Neural cell (in vitro differentiated cells): ENCODE data around the gene TMEM253. TPM values are rescaled to one million over a fixed set of nuclear protein-coding genes. Genes with fewer than 3 reads are reported as not detected.

Experiments used
- H2AFZ ChIP-seq: fragments of 200-600, 300-800 bp; sonication (generic), shearing (Covaris generic); 2 replicates; pipeline ENCODE4 v1.6.0; 2014; ENCODE audit warnings: low read depth, mild to moderate bottlenecking, antibody characterized with exemption, low read length, moderate library complexity
- H3F3A ChIP-seq: fragments of 200-600 bp; shearing (Covaris generic); 2 replicates; pipeline ENCODE4 v1.6.1; 2016; ENCODE audit warnings: mild to moderate bottlenecking, moderate library complexity, mixed read lengths, antibody characterized with exemption, low read length; ENCODE audit not compliant: insufficient read depth, poor library complexity, severe bottlenecking
- H3K27ac ChIP-seq: fragments of 200-600, 300-800 bp; sonication (generic), shearing (Covaris generic); 2 replicates; pipeline ENCODE4 v1.5.1; 2014; ENCODE audit warnings: mild to moderate bottlenecking, low read length, moderate library complexity
- H3K27me3 ChIP-seq: fragments of 300-800, 200-600 bp; sonication (generic), shearing (Covaris generic); 2 replicates; pipeline ENCODE4 v1.6.0; 2014; ENCODE audit warnings: mild to moderate bottlenecking, low read depth, low read length, moderate library complexity; ENCODE audit not compliant: insufficient read depth
- H3K36me3 ChIP-seq: fragments of 300-800, 200-600 bp; sonication (generic), shearing (Covaris generic); 2 replicates; pipeline ENCODE4 v1.5.1; 2014; ENCODE audit warnings: mild to moderate bottlenecking, antibody characterized with exemption, low read length, moderate library complexity; ENCODE audit not compliant: insufficient read depth
- H3K4me2 ChIP-seq: fragments of 300-800, 200-600 bp; sonication (generic), shearing (Covaris generic); 2 replicates; pipeline ENCODE4 v1.6.0; 2014; ENCODE audit warnings: mild to moderate bottlenecking, low read length
- H3K4me3 ChIP-seq: fragments of 300-800, 200-600 bp; sonication (generic), shearing (Covaris generic); 2 replicates; pipeline ENCODE4 v1.5.1; 2014; ENCODE audit warnings: mild to moderate bottlenecking, low read length, moderate library complexity
- H3K79me2 ChIP-seq: fragments of 200-600 bp; shearing (Covaris generic); replicated peaks from 2 replicates; pipeline ENCODE4 v1.6.0; 2014; ENCODE audit warnings: mild to moderate bottlenecking, low read length, moderate library complexity; ENCODE audit not compliant: insufficient read depth
- H3K9ac ChIP-seq: fragments of 300-800, 200-600 bp; sonication (generic), shearing (Covaris generic); 2 replicates; pipeline ENCODE4 v1.6.1; 2016; ENCODE audit warnings: mild to moderate bottlenecking, low read length, mixed read lengths
- H3K9me2 ChIP-seq: fragments of 200-600 bp; shearing (Covaris generic); 2 replicates; pipeline ENCODE4 v1.6.1; 2016; ENCODE audit warnings: mild to moderate bottlenecking, low read length, mixed read lengths; ENCODE audit not compliant: insufficient read depth
- H3K9me3 ChIP-seq: fragments of 200-600, 300-800 bp; sonication (generic), shearing (Covaris generic); 2 replicates; pipeline ENCODE4 v1.6.1; 2016; ENCODE audit warnings: mild to moderate bottlenecking, mixed run types, low read length, moderate library complexity, mixed read lengths
- H4K20me1 ChIP-seq: fragments of 200-600 bp; shearing (Covaris generic); 2 replicates; pipeline ENCODE4 v1.6.1; 2016; ENCODE audit warnings: mild to moderate bottlenecking, mixed run types; ENCODE audit not compliant: insufficient read depth
- CTCF ChIP-seq: fragments of 450-650 bp; IDR thresholded peaks from 2 replicates; pipeline ENCODE4 v1.5.1; 2014; ENCODE audit warnings: antibody characterized with exemption, mild to moderate bottlenecking, moderate library complexity; ENCODE audit not compliant: poor library complexity, severe bottlenecking
- EP300 ChIP-seq: fragments of 450-650 bp; conservative IDR thresholded peaks from 2 replicates; pipeline ENCODE4 v1.6.1; 2014; ENCODE audit warnings: antibody characterized with exemption, mild to moderate bottlenecking, moderate library complexity; ENCODE audit not compliant: poor library complexity, severe bottlenecking
- EZH2 ChIP-seq: fragments of 200-600, 300-800 bp; shearing (Covaris generic), sonication (generic); IDR thresholded peaks from 2 replicates; pipeline ENCODE4 v1.6.1; 2014; ENCODE audit warnings: antibody characterized with exemption, low read length, borderline replicate concordance, mild to moderate bottlenecking; ENCODE audit not compliant: insufficient read depth, poor library complexity, severe bottlenecking
- MXI1 ChIP-seq: fragments of 450-650 bp; conservative IDR thresholded peaks from 2 replicates; pipeline ENCODE4 v1.6.1; 2014; ENCODE audit warnings: antibody characterized with exemption, mild to moderate bottlenecking; ENCODE audit not compliant: poor library complexity, severe bottlenecking
- POLR2AphosphoS5 ChIP-seq: IDR thresholded peaks from 2 replicates; pipeline ENCODE4 v1.6.1; 2012
- RAD21 ChIP-seq: fragments of 450-650 bp; conservative IDR thresholded peaks from 2 replicates; pipeline ENCODE4 v1.6.1; 2014; ENCODE audit warnings: antibody characterized with exemption, mild to moderate bottlenecking, moderate library complexity
- SMC3 ChIP-seq: fragments of 450-650 bp; conservative IDR thresholded peaks from 2 replicates; pipeline ENCODE4 v1.6.1; 2014; ENCODE audit warnings: antibody characterized with exemption, mild to moderate bottlenecking, moderate library complexity; ENCODE audit not compliant: poor library complexity
- TAF1 ChIP-seq: IDR thresholded peaks from 2 replicates; pipeline ENCODE4 v1.6.1; 2012; ENCODE audit warnings: low read depth
- polyA plus RNA-seq: library from polyadenylated mRNA; depleted of rRNA; stranded (reverse); fragments of >200 nt; gene quantifications from 2 replicates; pipeline ENCODE4 v1.2.3, GENCODE V29; 2014
- TF ChIP-seq, protein P1 (sequence below): IDR thresholded peaks from 2 replicates; pipeline ENCODE4 v1.6.1; 2012; ENCODE audit warnings: borderline replicate concordance

Gene TMEM253
- polyA plus RNA-seq, 1 donor from 2014 or later = 0.26 TPM

DNA sequence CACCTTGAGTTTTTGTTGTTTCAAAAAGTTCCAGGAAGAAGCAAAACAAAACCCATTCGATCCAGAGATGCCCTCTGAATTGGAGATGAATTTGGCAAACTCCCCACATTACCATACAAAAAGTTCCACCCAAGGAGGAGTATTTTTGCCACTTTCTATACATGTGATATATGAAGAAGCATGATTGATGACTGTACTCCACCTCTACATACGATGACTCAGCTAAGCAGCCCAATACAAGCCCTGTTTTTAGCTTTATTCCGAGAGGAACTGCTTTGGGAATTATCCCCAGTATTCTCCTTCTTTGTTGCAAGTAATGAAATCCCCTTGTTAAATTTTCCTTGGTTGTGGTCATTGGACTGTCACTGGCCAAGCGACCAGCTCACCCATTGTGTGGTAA is 11.4 kb downstream of the TMEM253 start:
- TF ChIP-seq TAF1 (no peak), RAD21 (no peak), POLR2AphosphoS5 (no peak), EZH2 (no peak)
- TF ChIP-seq, protein P1, sequence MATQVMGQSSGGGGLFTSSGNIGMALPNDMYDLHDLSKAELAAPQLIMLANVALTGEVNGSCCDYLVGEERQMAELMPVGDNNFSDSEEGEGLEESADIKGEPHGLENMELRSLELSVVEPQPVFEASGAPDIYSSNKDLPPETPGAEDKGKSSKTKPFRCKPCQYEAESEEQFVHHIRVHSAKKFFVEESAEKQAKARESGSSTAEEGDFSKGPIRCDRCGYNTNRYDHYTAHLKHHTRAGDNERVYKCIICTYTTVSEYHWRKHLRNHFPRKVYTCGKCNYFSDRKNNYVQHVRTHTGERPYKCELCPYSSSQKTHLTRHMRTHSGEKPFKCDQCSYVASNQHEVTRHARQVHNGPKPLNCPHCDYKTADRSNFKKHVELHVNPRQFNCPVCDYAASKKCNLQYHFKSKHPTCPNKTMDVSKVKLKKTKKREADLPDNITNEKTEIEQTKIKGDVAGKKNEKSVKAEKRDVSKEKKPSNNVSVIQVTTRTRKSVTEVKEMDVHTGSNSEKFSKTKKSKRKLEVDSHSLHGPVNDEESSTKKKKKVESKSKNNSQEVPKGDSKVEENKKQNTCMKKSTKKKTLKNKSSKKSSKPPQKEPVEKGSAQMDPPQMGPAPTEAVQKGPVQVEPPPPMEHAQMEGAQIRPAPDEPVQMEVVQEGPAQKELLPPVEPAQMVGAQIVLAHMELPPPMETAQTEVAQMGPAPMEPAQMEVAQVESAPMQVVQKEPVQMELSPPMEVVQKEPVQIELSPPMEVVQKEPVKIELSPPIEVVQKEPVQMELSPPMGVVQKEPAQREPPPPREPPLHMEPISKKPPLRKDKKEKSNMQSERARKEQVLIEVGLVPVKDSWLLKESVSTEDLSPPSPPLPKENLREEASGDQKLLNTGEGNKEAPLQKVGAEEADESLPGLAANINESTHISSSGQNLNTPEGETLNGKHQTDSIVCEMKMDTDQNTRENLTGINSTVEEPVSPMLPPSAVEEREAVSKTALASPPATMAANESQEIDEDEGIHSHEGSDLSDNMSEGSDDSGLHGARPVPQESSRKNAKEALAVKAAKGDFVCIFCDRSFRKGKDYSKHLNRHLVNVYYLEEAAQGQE = no peak
- H3K27ac ChIP-seq = no peak overlapping the region
- H3K36me3 ChIP-seq = no peaks in the 10 kb centered on the region
- H3K4me3 ChIP-seq = no peak overlapping the region
- H3K9me2 ChIP-seq = no peaks in the 10 kb centered on the region
- no peaks in the 10 kb centered on the region for H3F3A ChIP-seq
- H3K9me3 ChIP-seq = no peaks in the 10 kb centered on the region
- no peak overlapping the region for H2AFZ ChIP-seq
- no peaks in the 10 kb centered on the region for H4K20me1 ChIP-seq
- no peak overlapping the region for H3K9ac ChIP-seq
- H3K4me2 ChIP-seq = no peak overlapping the region
- H3K27me3 ChIP-seq = no peaks in the 10 kb centered on the region
- no peaks in the 10 kb centered on the region for H3K79me2 ChIP-seq

GRCh38 chr14:21113369-21113768 is 12.5 kb downstream of the TMEM253 start:
- no peaks in the 10 kb centered on the region for H3K9me3 ChIP-seq
- no peak for TF ChIP-seq MXI1
- TF ChIP-seq RAD21 = no peak
- no peak for TF ChIP-seq SMC3
- no peak for TF ChIP-seq CTCF
- TF ChIP-seq, protein P1 = no peak
- TF ChIP-seq EZH2 = no peak
- TF ChIP-seq EP300 = no peak
- no peak for TF ChIP-seq POLR2AphosphoS5
- TF ChIP-seq TAF1 = no peak
- H4K20me1 ChIP-seq = no peaks in the 10 kb centered on the region
- H3K9me2 ChIP-seq = no peaks in the 10 kb centered on the region
- H3K79me2 ChIP-seq = no peaks in the 10 kb centered on the region
- no peak overlapping the region for H2AFZ ChIP-seq
- H3K36me3 ChIP-seq = no peaks in the 10 kb centered on the region
- H3K9ac ChIP-seq = no peak overlapping the region
- no peaks in the 10 kb centered on the region for H3F3A ChIP-seq
- no peak overlapping the region for H3K4me3 ChIP-seq
- H3K27me3 ChIP-seq = no peaks in the 10 kb centered on the region
- H3K27ac ChIP-seq = no peak overlapping the region
- H3K4me2 ChIP-seq = no peak overlapping the region
